BE2C (cell line): ENCODE data around the gene HOXC4.

Source experiments
- DNase-seq: peaks from one replicate; pipeline ENCODE4 v3.0.0-alpha.2; 2020
- H3K27me3 ChIP-seq: fragments of 250-450 bp; sonication (Bioruptor Pico); 2 replicates; pipeline ENCODE4 v1.5.1; 2020; ENCODE audit warnings: mild to moderate bottlenecking
- H3K36me3 ChIP-seq: fragments of 250-450 bp; sonication (Bioruptor Pico); 2 replicates; pipeline ENCODE4 v1.5.1; 2020; ENCODE audit warnings: mild to moderate bottlenecking
- H3K4me1 ChIP-seq: fragments of 250-450 bp; sonication (Bioruptor Pico); 2 replicates; pipeline ENCODE4 v1.5.1; 2020
- H3K4me3 ChIP-seq: 2 replicates; pipeline ENCODE4 v1.5.1; 2011; ENCODE audit warnings: low read depth, low read length
- H3K9me3 ChIP-seq: fragments of 250-450 bp; sonication (Bioruptor Pico); 2 replicates; pipeline ENCODE4 v1.5.1; 2020
- CTCF ChIP-seq: IDR thresholded peaks from 2 replicates; pipeline ENCODE4 v1.5.1; 2012; ENCODE audit warnings: mild to moderate bottlenecking, low read depth, low read length

HOXC4 gene

DNA sequence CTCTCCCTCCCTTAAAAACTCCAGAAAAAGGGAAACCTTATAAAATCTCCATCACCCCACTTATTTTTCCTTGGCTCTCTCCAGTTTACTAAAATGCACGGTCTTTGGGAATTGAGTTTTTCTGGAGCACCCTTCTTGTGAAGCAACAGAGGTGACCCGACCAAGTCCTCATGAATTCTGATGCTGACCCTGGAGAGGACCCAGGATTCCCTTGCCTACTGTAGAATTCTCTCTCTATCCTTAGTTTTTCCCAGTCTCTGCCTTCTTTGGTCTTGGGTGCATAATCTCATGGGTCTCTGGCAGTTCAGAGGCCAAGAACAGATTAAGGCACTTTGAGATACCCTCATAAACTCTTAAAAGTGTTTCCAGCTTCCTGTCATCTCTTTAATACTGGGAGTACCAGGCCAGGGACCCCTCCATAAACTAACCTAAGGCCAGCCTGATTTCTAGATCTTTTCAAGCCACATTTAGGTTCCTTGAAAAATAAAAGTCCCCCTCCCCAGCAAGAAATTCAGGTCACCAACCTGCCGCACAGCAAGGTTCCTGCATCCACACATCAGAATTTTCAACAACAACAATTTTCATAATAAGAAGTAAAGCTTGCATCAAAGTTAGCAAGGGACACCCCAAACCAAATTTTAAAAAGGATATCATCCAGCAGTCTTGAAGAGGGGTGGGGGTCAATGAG is 5.1 kb upstream of the HOXC4 start:
- no peaks in the 10 kb centered on the region for H3K36me3 ChIP-seq
- H3K9me3 ChIP-seq: no peaks in the 10 kb centered on the region
- no peak for DNase-seq
- peaks cover 24% of the 10 kb centered on the region for H3K4me1 ChIP-seq
- H3K27me3 ChIP-seq: no peaks in the 10 kb centered on the region
- no peak for TF ChIP-seq CTCF
- H3K4me3 ChIP-seq: no peak overlapping the region

DNA sequence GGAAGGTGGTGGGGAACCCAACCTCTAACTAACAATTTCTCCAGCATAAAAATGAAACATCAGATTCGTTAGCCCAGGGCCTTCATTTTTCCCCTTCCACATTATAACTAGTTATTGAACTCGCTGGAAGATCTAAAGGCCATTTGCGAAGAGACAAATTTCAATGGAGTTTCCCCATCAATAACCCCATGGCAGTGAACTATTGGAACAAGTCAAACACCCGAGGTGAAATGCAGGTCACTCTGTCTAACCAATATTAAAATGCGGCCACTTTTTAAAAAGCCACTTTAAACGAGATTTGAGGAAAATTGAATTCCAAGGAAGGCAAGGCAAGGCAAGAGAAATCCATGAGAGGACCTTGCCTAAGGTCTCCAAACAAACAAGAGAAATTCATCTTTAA is 4.5 kb upstream of the HOXC4 start:
- Histone ChIP-seq H3K27me3 (no peaks in the 10 kb centered on the region), H3K36me3 (no peaks in the 10 kb centered on the region), H3K4me3 (no peak overlapping the region), H3K4me1 (peaks cover 21% of the 10 kb centered on the region), H3K9me3 (no peaks in the 10 kb centered on the region)
- no peak for TF ChIP-seq CTCF
- no peak for DNase-seq

DNA sequence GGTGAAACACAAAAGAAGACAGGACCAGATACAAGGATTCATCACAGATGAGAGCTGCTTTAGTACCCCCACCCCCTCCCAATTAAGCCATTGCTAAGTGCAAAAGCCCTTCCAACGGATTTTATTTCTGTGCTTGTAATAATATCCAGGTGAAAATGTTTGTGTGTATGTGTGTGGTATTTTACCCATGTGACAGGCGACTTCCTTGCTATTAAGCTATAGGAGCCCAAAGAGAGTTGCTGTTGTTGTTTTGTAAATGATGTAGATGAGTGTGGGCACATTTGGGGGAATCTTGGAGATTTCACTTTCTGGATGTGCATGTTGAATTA is 3.2 kb upstream of the HOXC4 start:
- no peak for TF ChIP-seq CTCF
- Histone ChIP-seq H3K9me3 (no peaks in the 10 kb centered on the region), H3K36me3 (no peaks in the 10 kb centered on the region), H3K4me1 (peaks cover 15% of the 10 kb centered on the region), H3K27me3 (no peaks in the 10 kb centered on the region), H3K4me3 (no peak overlapping the region)
- DNase-seq: no peak

GRCh38 chr12:54051026-54051842 is 2.4 kb upstream of the HOXC4 start:
- H3K4me1 ChIP-seq: peaks cover 15% of the 10 kb centered on the region
- DNase-seq: no peak
- H3K4me3 ChIP-seq: no peak overlapping the region
- H3K27me3 ChIP-seq: no peaks in the 10 kb centered on the region
- TF ChIP-seq CTCF: no peak
- H3K9me3 ChIP-seq: no peaks in the 10 kb centered on the region
- no peaks in the 10 kb centered on the region; the same call in none of the 2 replicates for H3K36me3 ChIP-seq

- Histone ChIP-seq H3K4me3 (peak overlapping the region; percentile 80), H3K9me3 (no peaks in the 10 kb centered on the region), H3K4me1 (peaks cover 15% of the 10 kb centered on the region), H3K27me3 (no peaks in the 10 kb centered on the region), H3K36me3 (no peaks in the 10 kb centered on the region; the same call in none of the 2 replicates)
- peak; percentile 58 for DNase-seq
- no peak for TF ChIP-seq CTCF
Measured at GRCh38 chr12:54051874-54052437, 1.7 kb upstream of the HOXC4 start.
